Keratinocyte (primary cell): ENCODE results near the gene ZFPM1. TPM values are rescaled to one million over a fixed set of nuclear protein-coding genes. Genes with fewer than 3 reads are reported as not detected.

Experiments
- DNase-seq: peaks from one replicate; pipeline ENCODE4 v3.0.0-alpha.2; 2011; ENCODE audit warnings: low read depth, missing footprints, low spot score
- FAIRE-seq: peaks from 2 replicates; lab custom pipeline; 2011; peaks lifted over from hg19 to GRCh38; lab: Jason Lieb, UNC
- H2AFZ ChIP-seq: 2 replicates; pipeline ENCODE4 v1.6.0; 2012; ENCODE audit warnings: low read length, control low read depth, inconsistent platforms; ENCODE audit not compliant: control insufficient read depth
- H3K27ac ChIP-seq: 2 replicates; pipeline ENCODE4 v1.5.1; 2011; ENCODE audit warnings: low read length; ENCODE audit not compliant: control insufficient read depth, insufficient read depth
- H3K27me3 ChIP-seq: 3 replicates; pipeline ENCODE4 v1.6.0; 2011; ENCODE audit warnings: low read length; ENCODE audit not compliant: control insufficient read depth, insufficient read depth; ENCODE audit errors: extremely low read depth
- H3K36me3 ChIP-seq, 2 experiments: 2 replicates in 1 of 2; 3 replicates in 1 of 2; pipeline ENCODE4 v1.5.1; 2011; ENCODE audit warnings: low read length in 2 of 2, mild to moderate bottlenecking in 1 of 2; ENCODE audit not compliant: control insufficient read depth in 2 of 2, insufficient read depth in 2 of 2; ENCODE audit errors: extremely low read depth in 1 of 2
- H3K4me1 ChIP-seq: 3 replicates; pipeline ENCODE4 v1.5.1; 2011; ENCODE audit warnings: low read length; ENCODE audit not compliant: control insufficient read depth, insufficient read depth; ENCODE audit errors: extremely low read depth
- H3K4me2 ChIP-seq: 3 replicates; pipeline ENCODE4 v1.6.0; 2011; ENCODE audit warnings: low read depth, low read length; ENCODE audit not compliant: control insufficient read depth, insufficient read depth; ENCODE audit errors: extremely low read depth
- H3K4me3 ChIP-seq, 3 experiments: fragments of 200-600 bp in 1 of 3; sonication (generic) in 1 of 3; 2 replicates in 2 of 3; 3 replicates in 1 of 3; pipeline ENCODE4 v1.5.1; 2011 to 2016; ENCODE audit warnings: low read length in 3 of 3, mild to moderate bottlenecking in 3 of 3, control low read depth in 2 of 3, inconsistent platforms in 1 of 3, low read depth in 1 of 3, mixed read lengths in 1 of 3, mixed run types in 1 of 3, moderate library complexity in 1 of 3; ENCODE audit not compliant: control insufficient read depth in 2 of 3, insufficient read depth in 2 of 3; ENCODE audit errors: extremely low read depth in 1 of 3
- H3K79me2 ChIP-seq: 2 replicates; pipeline ENCODE4 v1.6.0; 2012; ENCODE audit warnings: low read length; ENCODE audit not compliant: control insufficient read depth, insufficient read depth
- H3K9ac ChIP-seq: 3 replicates; pipeline ENCODE4 v1.6.0; 2011; ENCODE audit warnings: low read length; ENCODE audit not compliant: control insufficient read depth, insufficient read depth; ENCODE audit errors: extremely low read depth
- H3K9me1 ChIP-seq: 3 replicates; pipeline ENCODE4 v1.6.0; 2011; ENCODE audit warnings: low read length; ENCODE audit not compliant: control insufficient read depth, insufficient read depth; ENCODE audit errors: extremely low read depth
- H3K9me3 ChIP-seq: 2 replicates; pipeline ENCODE4 v1.5.1; 2012; ENCODE audit warnings: low read depth, low read length; ENCODE audit not compliant: control insufficient read depth
- H4K20me1 ChIP-seq: 3 replicates; pipeline ENCODE4 v1.6.0; 2011; ENCODE audit warnings: low read length; ENCODE audit not compliant: control insufficient read depth, insufficient read depth; ENCODE audit errors: extremely low read depth
- CTCF ChIP-seq, 3 experiments: IDR thresholded peaks in 1 of 3; conservative IDR thresholded peaks in 1 of 3; optimal IDR thresholded peaks in 1 of 3; 2 replicates in 2 of 3; 3 replicates in 1 of 3; pipeline versions ENCODE3 to v1.5.1; 2011; ENCODE audit warnings: low read length in 3 of 3, mild to moderate bottlenecking in 3 of 3, moderate library complexity in 2 of 3, control low read depth in 1 of 3, inconsistent platforms in 1 of 3; ENCODE audit not compliant: insufficient read depth in 2 of 3; ENCODE audit errors: extremely low read depth in 1 of 3
- EZH2 ChIP-seq: IDR thresholded peaks from one replicate; pipeline ENCODE4 v1.6.1; 2012; ENCODE audit warnings: inconsistent platforms, mild to moderate bottlenecking, low read length, moderate library complexity
- dilution Hi-C: fragments of 300-500 bp; cut with MboI; formaldehyde crosslinking; loops from one replicate; pipeline ENCODE4 v1.7.0; 2020; ENCODE audit warnings: low sequenced_read_pairs; ENCODE audit not compliant: extremely low pct_ligation_motif_present
- polyA plus RNA-seq, 5 experiments: library from polyadenylated mRNA; depleted of rRNA in 3 of 5; stranded (reverse) in 3 of 5; stranded (forward) in 1 of 5; unstranded in 1 of 5; fragments of >200 nt; gene quantifications; 1 replicate in 1 of 5; 2 replicates in 3 of 5; 3 replicates in 1 of 5; pipeline versions ENCODE4 v1.2.1 to v1.2.3, GENCODE V29; 2011 to 2012; ENCODE audit warnings: missing spikeins in 2 of 5, low read depth in 1 of 5, low replicate concordance in 1 of 5

Gene ZFPM1
- polyA plus RNA-seq, 1 donor (not counting 4 experiments of a cell fraction or from before 2014, with no cell fraction given), result 0.42 TPM

- no peak overlapping the region for H2AFZ ChIP-seq
- DNase-seq, result no peak
- no peak for FAIRE-seq
- no peak overlapping the region for H3K9ac ChIP-seq
- dilution Hi-C loops, result no loop called here
- peaks cover 0 to 4% of the 10 kb centered on the region in 2 experiments for H3K36me3 ChIP-seq
- H3K27ac ChIP-seq, result no peak overlapping the region
- no peaks in the 10 kb centered on the region for H3K9me3 ChIP-seq
- TF ChIP-seq EZH2 (no peak), CTCF (optimal IDR thresholded peaks at IDR 0.05 in 1 of 3, IDR thresholded peaks at IDR 0.05 in 1 of 3, conservative IDR thresholded peaks at IDR 0.05 in 1 of 3; ENCODE audit: extremely low read depth in 1 of 3, insufficient read depth in 2 of 3, low read length in 3 of 3) (no peak)
- no peak overlapping the region for H3K4me3 ChIP-seq
- H3K4me2 ChIP-seq, result no peak overlapping the region
- no peaks in the 10 kb centered on the region for H3K4me1 ChIP-seq
- H4K20me1 ChIP-seq, result no peaks in the 10 kb centered on the region
- no peaks in the 10 kb centered on the region for H3K79me2 ChIP-seq
- H3K27me3 ChIP-seq, result no peaks in the 10 kb centered on the region
- no peaks in the 10 kb centered on the region for H3K9me1 ChIP-seq
These were observed 75.1 kb downstream of the ZFPM1 start for GRCh38 chr16:88527937-88528743.

- Histone ChIP-seq H3K4me1 (no peaks in the 10 kb centered on the region), H3K9ac (no peak overlapping the region), H3K4me2 (no peak overlapping the region), H3K27me3 (no peaks in the 10 kb centered on the region), H4K20me1 (no peaks in the 10 kb centered on the region), H2AFZ (no peak overlapping the region), H3K27ac (no peak overlapping the region), H3K36me3 (peaks cover 0 to 4% of the 10 kb centered on the region in 2 experiments), H3K9me3 (no peaks in the 10 kb centered on the region), H3K4me3 (no peak overlapping the region), H3K9me1 (no peaks in the 10 kb centered on the region), H3K79me2 (no peaks in the 10 kb centered on the region)
- FAIRE-seq, result no peak
- DNase-seq, result no peak
- dilution Hi-C loops, result no loop called here
- TF ChIP-seq EZH2, result no peak
These were observed 75.8 kb downstream of the ZFPM1 start for GRCh38 chr16:88528902-88529318.
